Calu3 (cell line): ENCODE results near the gene RAVER1. TPM values are rescaled to one million over a fixed set of nuclear protein-coding genes. Genes with fewer than 3 reads are reported as not detected.
A peak's percentile ranks its signal among the peaks of the same experiment; 100 is the strongest.

Source experiments
- BruUV-seq: library from RNA; stranded (reverse); fragments of 400-500 nt; replicated peaks from 2 replicates; lab custom pipeline; 2021; lab: Mats Ljungman, UMichigan
- CTCF ChIA-PET: fragments of 300-600 bp; sonication (Branson Sonifier 250); formaldehyde crosslinking; loops from one replicate; lab custom pipeline; 2022; ENCODE audit warnings: antibody characterized with exemption; lab: Charles Lee
- DNase-seq: peaks from one replicate; pipeline ENCODE4 v3.0.0; 2022
- H3K27ac Mint-ChIP-seq: one replicate; pipeline ENCODE4 v1.8.0; 2022; ENCODE audit warnings: mixed read lengths; ENCODE audit not compliant: unreplicated experiment
- H3K27me3 Mint-ChIP-seq: one replicate; pipeline ENCODE4 v1.8.0; 2022; ENCODE audit warnings: mixed read lengths; ENCODE audit not compliant: unreplicated experiment
- H3K36me3 Mint-ChIP-seq: one replicate; pipeline ENCODE4 v1.8.0; 2022; ENCODE audit warnings: mild to moderate bottlenecking, moderate library complexity, mixed read lengths; ENCODE audit not compliant: insufficient read depth, unreplicated experiment
- H3K4me1 Mint-ChIP-seq: one replicate; pipeline ENCODE4 v1.8.0; 2022; ENCODE audit warnings: mild to moderate bottlenecking, low read depth, mixed read lengths; ENCODE audit not compliant: unreplicated experiment
- H3K4me3 Mint-ChIP-seq: one replicate; pipeline ENCODE4 v1.8.0; 2022; ENCODE audit warnings: mild to moderate bottlenecking, low read depth, moderate library complexity, mixed read lengths; ENCODE audit not compliant: unreplicated experiment
- H3K9me3 Mint-ChIP-seq: one replicate; pipeline ENCODE4 v1.8.0; 2022; ENCODE audit warnings: low read depth, mixed read lengths; ENCODE audit not compliant: unreplicated experiment
- CTCF ChIP-seq: fragments of 200-600 bp; IDR thresholded peaks from one replicate; pipeline ENCODE4 v1.8.0; 2022; ENCODE audit warnings: antibody characterized with exemption; ENCODE audit not compliant: unreplicated experiment
- intact Hi-C: fragments of 100-400 bp; cut with micrococcal nuclease; formaldehyde crosslinking; loops from one replicate; pipeline ENCODE4 v1.10.0; 2022; ENCODE audit not compliant: unreplicated experiment
- total RNA-seq: library from RNA; stranded (reverse); gene quantifications from 2 replicates; pipeline ENCODE4 v1.2.3, GENCODE V29; 2022

Gene RAVER1
- total RNA-seq, 1 experiment from 2014 or later = 43.2 TPM

- Mint-ChIP-seq H3K27ac (no peak overlapping the region), H3K9me3 (no peaks in the 10 kb centered on the region), H3K36me3 (peaks cover 37% of the 10 kb centered on the region), H3K27me3 (no peaks in the 10 kb centered on the region), H3K4me1 (peaks cover 14% of the 10 kb centered on the region), H3K4me3 (no peak overlapping the region)
- no peak for TF ChIP-seq CTCF
- no peak for DNase-seq
- CTCF ChIA-PET = interaction anchor here (0.6 kb wide), 1 partner anchor 176 kb away, joined by 4 read pairs; no protein-coding TSS in a partner anchor
- intact Hi-C loops = no loop called here
- BruUV-seq = no TSS peak
Observed at GRCh38 chr19:10317857-10318462, 15.4 kb downstream of the RAVER1 start.

GRCh38 chr19:10317045-10317856, 16.1 kb downstream of the RAVER1 start:
- CTCF ChIA-PET = interaction anchor here (0.6 kb wide), 1 partner anchor 177 kb away, joined by 4 read pairs; no protein-coding TSS in a partner anchor
- H3K4me1 Mint-ChIP-seq = peaks cover 14% of the 10 kb centered on the region
- no TSS peak for BruUV-seq

GRCh38 chr19:10316229-10317044, 16.9 kb downstream of the RAVER1 start:
- Mint-ChIP-seq H3K27me3 (no peaks in the 10 kb centered on the region), H3K9me3 (no peaks in the 10 kb centered on the region), H3K36me3 (peaks cover 26% of the 10 kb centered on the region), H3K4me3 (peak overlapping the region; percentile 74), H3K27ac (peak overlapping the region; percentile 89), H3K4me1 (peaks cover 14% of the 10 kb centered on the region)
- CTCF ChIA-PET = interaction anchor here (0.5 kb wide), 1 partner anchor 13 kb away, joined by 3 read pairs; no protein-coding TSS in a partner anchor
- intact Hi-C loops = no loop called here
- no peak for TF ChIP-seq CTCF
- BruUV-seq = TSS peak; percentile 27
- no peak for DNase-seq

More at GRCh38 chr19:10317045-10317856, 16.1 kb downstream of the RAVER1 start:
- H3K27me3 Mint-ChIP-seq = no peaks in the 10 kb centered on the region
- H3K4me3 Mint-ChIP-seq = no peak overlapping the region
- no peak for DNase-seq
- intact Hi-C loops = no loop called here
- H3K36me3 Mint-ChIP-seq = peaks cover 34% of the 10 kb centered on the region
- H3K9me3 Mint-ChIP-seq = no peaks in the 10 kb centered on the region
- no peak overlapping the region for H3K27ac Mint-ChIP-seq
- no peak for TF ChIP-seq CTCF
